ENCODE data around the gene PSTPIP2. TPM values are rescaled to one million over a fixed set of nuclear protein-coding genes. Genes with fewer than 3 reads are reported as not detected.

Gene PSTPIP2
- total and polyA plus RNA-seq, 5 donors: 1.5 to 4.0 (median 2.3) TPM

- intact Hi-C loops (cut with DNase I): no loop called here
- no peak overlapping the region for H3K4me3 ChIP-seq (ENCODE audit: low read length)
- H3K27me3 ChIP-seq (ENCODE audit: control insufficient read depth, insufficient read depth): no peaks in the 10 kb centered on the region
- WGBS: 97% methylated on average over 2 of the region's 2 CpGs
- H3K4me1 ChIP-seq (ENCODE audit: control insufficient read depth, insufficient read depth, low read length): no peaks in the 10 kb centered on the region
- DNase-seq (no peak), ATAC-seq (no peak)
- H3K9me3 ChIP-seq (ENCODE audit: control insufficient read depth, low read length): no peaks in the 10 kb centered on the region
- H3K27ac ChIP-seq (ENCODE audit: low read length): no peak overlapping the region
These were observed 36.1 kb downstream of the PSTPIP2 start for GRCh38 chr18:46035696-46036680.

DNA sequence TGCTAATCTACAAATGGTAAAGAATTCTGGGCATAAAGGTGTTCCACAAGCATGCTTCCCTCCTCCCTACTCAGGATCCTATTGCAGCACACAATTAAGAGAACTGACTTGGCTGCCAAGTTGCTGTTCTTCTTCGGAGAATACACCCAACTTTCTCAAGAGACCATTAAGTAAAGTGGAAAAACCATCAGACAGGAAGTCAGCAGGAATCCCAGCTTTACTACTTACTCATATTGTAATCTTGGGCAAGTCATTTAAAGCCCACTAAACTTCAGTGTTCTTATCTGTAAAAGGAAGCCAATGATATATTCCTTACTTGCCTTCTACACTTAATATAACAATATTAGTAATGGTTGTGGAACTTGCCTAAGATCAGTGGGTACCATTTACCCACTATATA, 37.8 kb downstream of the PSTPIP2 start:
- peak in 1 of 2 donors; percentile 37 for ATAC-seq
- no peaks in the 10 kb centered on the region for H3K9me3 ChIP-seq (ENCODE audit: control insufficient read depth, low read length)
- DNase-seq: no peak
- no peaks in the 10 kb centered on the region for H3K4me1 ChIP-seq (ENCODE audit: control insufficient read depth, insufficient read depth, low read length)
- no peak overlapping the region for H3K4me3 ChIP-seq (ENCODE audit: low read length)
- 39% methylated on average over 1 of the region's 1 CpG for WGBS
- intact Hi-C loops (cut with DNase I): no loop called here
- no peak overlapping the region for H3K27ac ChIP-seq (ENCODE audit: low read length)
- no peaks in the 10 kb centered on the region for H3K27me3 ChIP-seq (ENCODE audit: control insufficient read depth, insufficient read depth)

DNA sequence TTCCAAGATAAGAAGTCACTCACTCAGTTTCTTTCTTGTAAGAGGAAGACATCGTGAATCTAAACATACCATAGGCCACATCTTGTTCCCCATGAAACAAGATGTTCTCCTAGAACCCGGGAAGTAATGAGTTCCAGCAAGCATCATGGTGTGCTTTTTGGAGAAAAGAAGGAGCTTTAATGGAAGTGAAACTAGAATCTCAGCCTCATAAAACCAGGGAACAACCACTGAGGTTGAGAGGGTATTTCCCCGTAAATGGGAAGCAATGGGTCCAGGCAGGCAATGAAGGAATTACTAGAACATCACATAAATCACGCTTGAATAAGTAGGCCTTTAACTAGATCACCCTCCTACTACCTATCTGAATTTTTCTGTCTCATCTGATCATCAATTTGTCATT, 40.3 kb downstream of the PSTPIP2 start:
- no peak for ATAC-seq
- H3K4me3 ChIP-seq (ENCODE audit: low read length): no peak overlapping the region
- no peak for DNase-seq
- no peak overlapping the region for H3K27ac ChIP-seq (ENCODE audit: low read length)
- no peaks in the 10 kb centered on the region for H3K4me1 ChIP-seq (ENCODE audit: control insufficient read depth, insufficient read depth, low read length)
- no peaks in the 10 kb centered on the region for H3K9me3 ChIP-seq (ENCODE audit: control insufficient read depth, low read length)
- 90% methylated on average over 4 of the region's 4 CpGs for WGBS
- H3K27me3 ChIP-seq (ENCODE audit: control insufficient read depth, insufficient read depth): no peaks in the 10 kb centered on the region
- intact Hi-C loops (cut with DNase I): no loop called here

DNA sequence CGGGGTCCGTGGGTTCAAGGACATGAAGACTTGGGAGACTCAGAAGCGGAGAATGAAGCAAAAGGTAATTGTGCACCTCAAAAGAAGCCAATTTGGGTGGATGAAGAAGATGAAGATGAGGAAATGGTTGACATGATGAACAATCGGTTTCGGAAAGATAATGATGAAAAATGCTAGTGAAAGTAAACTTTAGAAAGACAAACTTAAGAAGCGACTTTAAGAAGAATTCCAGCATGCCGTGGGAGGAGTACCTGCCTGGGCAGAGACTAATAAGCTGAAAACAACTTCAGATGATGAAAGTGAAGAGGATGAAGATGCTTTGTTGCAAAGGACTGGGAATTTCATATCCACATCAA, 43.5 kb downstream of the PSTPIP2 start:
- Histone ChIP-seq H3K4me3 (ENCODE audit: low read length) (peak overlapping the region; percentile 51), H3K9me3 (ENCODE audit: control insufficient read depth, low read length) (no peaks in the 10 kb centered on the region), H3K4me1 (ENCODE audit: control insufficient read depth, insufficient read depth, low read length) (no peaks in the 10 kb centered on the region), H3K27ac (ENCODE audit: low read length) (no peak overlapping the region), H3K27me3 (ENCODE audit: control insufficient read depth, insufficient read depth) (no peaks in the 10 kb centered on the region)
- DNase-seq: no peak
- intact Hi-C loops (cut with DNase I): no loop called here
- ATAC-seq: no peak
- WGBS: 59% methylated on average over 7 of the region's 7 CpGs

DNA sequence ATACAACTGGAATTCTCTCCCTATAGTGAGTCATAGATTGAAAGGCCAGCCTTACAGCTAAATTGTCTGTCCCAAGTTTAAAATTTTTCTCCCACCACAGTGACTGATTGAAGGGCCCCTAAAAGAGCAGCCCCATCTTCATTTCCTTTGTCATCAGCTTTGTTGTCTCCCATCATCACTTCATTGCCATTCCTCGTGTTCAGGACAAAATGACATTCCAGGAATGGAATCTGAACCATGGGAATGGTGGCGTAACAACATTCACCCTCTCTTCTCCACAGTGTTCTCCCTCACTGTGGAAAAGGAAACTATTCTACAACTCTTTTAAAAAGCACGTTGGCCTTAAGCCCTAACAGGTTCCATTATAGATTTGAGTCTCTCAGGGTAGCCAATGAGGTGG, 52.1 kb downstream of the PSTPIP2 start:
- Histone ChIP-seq H3K9me3 (ENCODE audit: control insufficient read depth, low read length) (no peaks in the 10 kb centered on the region), H3K4me3 (ENCODE audit: low read length) (no peak overlapping the region), H3K27ac (ENCODE audit: low read length) (no peak overlapping the region), H3K4me1 (ENCODE audit: control insufficient read depth, insufficient read depth, low read length) (no peaks in the 10 kb centered on the region), H3K27me3 (ENCODE audit: control insufficient read depth, insufficient read depth) (no peaks in the 10 kb centered on the region)
- DNase-seq (no peak), ATAC-seq (no peak)
- 60% methylated on average over 3 of the region's 3 CpGs for WGBS
- intact Hi-C loops (cut with DNase I): no loop called here

GRCh38 chr18:46013484-46014189, 58.4 kb downstream of the PSTPIP2 start:
- Histone ChIP-seq H3K4me3 (ENCODE audit: low read length) (no peak overlapping the region), H3K27me3 (ENCODE audit: control insufficient read depth, insufficient read depth) (no peaks in the 10 kb centered on the region), H3K27ac (ENCODE audit: low read length) (no peak overlapping the region), H3K9me3 (ENCODE audit: control insufficient read depth, low read length) (no peaks in the 10 kb centered on the region), H3K4me1 (ENCODE audit: control insufficient read depth, insufficient read depth, low read length) (no peaks in the 10 kb centered on the region)
- DNase-seq (no peak), ATAC-seq (no peak)
- WGBS: 71% methylated on average over 5 of the region's 5 CpGs
- intact Hi-C loops (cut with DNase I): no loop called here

GRCh38 chr18:46010676-46011075, 61.4 kb downstream of the PSTPIP2 start:
- Histone ChIP-seq H3K4me3 (ENCODE audit: low read length) (no peak overlapping the region), H3K27me3 (ENCODE audit: control insufficient read depth, insufficient read depth) (no peaks in the 10 kb centered on the region), H3K9me3 (ENCODE audit: control insufficient read depth, low read length) (no peaks in the 10 kb centered on the region), H3K4me1 (ENCODE audit: control insufficient read depth, insufficient read depth, low read length) (no peaks in the 10 kb centered on the region), H3K27ac (ENCODE audit: low read length) (no peak overlapping the region)
- ATAC-seq (peak; percentile 29 to 53), DNase-seq (peak in 1 of 3 donors; percentile 50)
- intact Hi-C loops (cut with DNase I): no loop called here
- 82% methylated on average over 4 of the region's 4 CpGs for WGBS

DNA sequence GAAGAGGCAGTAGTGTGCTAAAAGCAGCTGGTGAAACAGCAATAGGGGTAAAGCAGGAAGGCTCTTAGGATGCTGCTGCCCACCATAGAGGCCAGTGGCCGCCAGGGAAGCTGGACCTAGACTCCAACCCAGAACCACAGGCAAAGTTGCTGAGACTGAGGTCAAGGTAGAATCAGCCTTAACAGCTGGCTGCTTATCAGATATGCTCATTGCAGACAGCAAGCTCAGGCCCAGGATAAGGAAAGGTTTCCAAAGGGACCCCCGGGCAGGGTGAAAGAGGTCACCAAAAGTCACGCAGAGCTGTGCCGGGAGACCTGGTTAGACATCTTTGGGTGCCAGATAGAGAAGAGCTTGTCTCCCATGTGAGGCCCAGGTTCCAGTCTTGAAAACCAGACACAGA, 62.0 kb downstream of the PSTPIP2 start:
- no peaks in the 10 kb centered on the region for H3K4me1 ChIP-seq (ENCODE audit: control insufficient read depth, insufficient read depth, low read length)
- no peak overlapping the region for H3K27ac ChIP-seq (ENCODE audit: low read length)
- 85% methylated on average over 4 of the region's 4 CpGs for WGBS
- no peaks in the 10 kb centered on the region for H3K27me3 ChIP-seq (ENCODE audit: control insufficient read depth, insufficient read depth)
- H3K4me3 ChIP-seq (ENCODE audit: low read length): no peak overlapping the region
- ATAC-seq (no peak), DNase-seq (no peak)
- intact Hi-C loops (cut with DNase I): no loop called here
- no peaks in the 10 kb centered on the region for H3K9me3 ChIP-seq (ENCODE audit: control insufficient read depth, low read length)

DNA sequence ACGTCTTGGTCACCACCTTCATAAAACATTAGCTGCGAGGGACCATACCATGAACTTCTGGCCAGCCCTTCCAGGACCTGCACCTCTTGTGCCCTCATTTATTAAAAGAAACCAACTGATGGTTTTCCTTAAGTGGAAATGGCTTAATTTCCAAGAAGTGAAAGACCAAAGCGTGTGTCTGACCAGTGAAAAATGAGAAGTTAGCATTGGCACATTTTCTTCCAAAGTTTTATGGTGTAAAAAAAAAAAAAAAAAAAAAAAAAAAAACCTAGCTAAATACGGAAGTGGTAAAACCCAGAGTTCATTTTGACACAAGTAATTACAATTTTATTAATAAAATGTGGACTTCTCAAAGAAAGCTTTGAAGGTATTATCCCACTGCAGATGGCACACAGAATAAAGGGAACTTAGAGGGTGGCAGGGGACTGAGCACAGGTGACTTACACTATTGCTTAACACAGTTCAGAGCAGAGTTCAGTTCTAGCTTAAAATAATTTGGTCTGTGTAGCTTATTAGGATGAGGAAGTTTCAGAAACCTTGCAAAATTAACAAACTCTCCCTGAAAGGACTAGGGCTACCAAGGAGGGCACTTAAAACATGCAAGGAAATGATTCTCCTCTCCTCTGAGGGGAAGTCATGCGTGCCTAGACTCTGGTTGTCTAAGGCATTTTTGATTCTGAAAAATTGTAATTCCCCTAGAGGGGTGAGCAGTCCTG, 62.8 kb downstream of the PSTPIP2 start:
- ATAC-seq (peak; percentile 55 to 56), DNase-seq (no peak)
- H3K4me3 ChIP-seq (ENCODE audit: low read length): no peak overlapping the region
- no peak overlapping the region for H3K27ac ChIP-seq (ENCODE audit: low read length)
- intact Hi-C loops (cut with DNase I): no loop called here
- H3K27me3 ChIP-seq (ENCODE audit: control insufficient read depth, insufficient read depth): no peaks in the 10 kb centered on the region
- no peaks in the 10 kb centered on the region for H3K9me3 ChIP-seq (ENCODE audit: control insufficient read depth, low read length)
- H3K4me1 ChIP-seq (ENCODE audit: control insufficient read depth, insufficient read depth, low read length): no peaks in the 10 kb centered on the region
- 81% methylated on average over 5 of the region's 5 CpGs for WGBS

- Histone ChIP-seq H3K27ac (ENCODE audit: low read length) (no peak overlapping the region), H3K4me3 (ENCODE audit: low read length) (no peak overlapping the region), H3K27me3 (ENCODE audit: control insufficient read depth, insufficient read depth) (no peaks in the 10 kb centered on the region), H3K9me3 (ENCODE audit: control insufficient read depth, low read length) (no peaks in the 10 kb centered on the region), H3K4me1 (ENCODE audit: control insufficient read depth, insufficient read depth, low read length) (no peaks in the 10 kb centered on the region)
- 88% methylated on average over 8 of the region's 8 CpGs for WGBS
- no peak for ATAC-seq
- intact Hi-C loops (cut with DNase I): no loop called here
- no peak for DNase-seq
These were observed 63.5 kb downstream of the PSTPIP2 start for GRCh38 chr18:46008531-46008930.

GRCh38 chr18:46007165-46007564, 64.9 kb downstream of the PSTPIP2 start:
- H3K4me1 ChIP-seq (ENCODE audit: control insufficient read depth, insufficient read depth, low read length): no peaks in the 10 kb centered on the region
- H3K27me3 ChIP-seq (ENCODE audit: control insufficient read depth, insufficient read depth): no peaks in the 10 kb centered on the region
- ATAC-seq: no peak
- no peak for DNase-seq
- 96% methylated on average over 5 of the region's 5 CpGs for WGBS
- H3K27ac ChIP-seq (ENCODE audit: low read length): no peak overlapping the region
- H3K9me3 ChIP-seq (ENCODE audit: control insufficient read depth, low read length): no peaks in the 10 kb centered on the region
- intact Hi-C loops (cut with DNase I): no loop called here
- H3K4me3 ChIP-seq (ENCODE audit: low read length): no peak overlapping the region
